Activated naive CD8-positive, alpha-beta T cell treated with anti-CD3 and anti-CD28 coated beads, Interleukin-2, amount 50 U/mL, for 24 hours (primary cell): Measurements from ENCODE around the gene GAGE10.
"Not testable (repeated sequence)": the region's sequence is repeated elsewhere in the genome, so short reads cannot be mapped to it uniquely, and the experiment has no call there.

ENCODE experiments used
- ATAC-seq: fragments of 150-1000 bp; cut with Tn5 transposase; one replicate; pipeline ENCODE4 v1.10.0; 2021
- DNase-seq: peaks from one replicate; pipeline ENCODE4 v3.0.0; 2021
- H3K27ac Mint-ChIP-seq: one replicate; pipeline ENCODE4 v1.8.0; 2021; ENCODE audit warnings: mild to moderate bottlenecking, mixed read lengths
- H3K27me3 Mint-ChIP-seq: one replicate; pipeline ENCODE4 v1.8.0; 2021; ENCODE audit warnings: mixed read lengths
- H3K36me3 Mint-ChIP-seq: one replicate; pipeline ENCODE4 v1.8.0; 2021; ENCODE audit warnings: low read depth, mixed read lengths
- H3K4me1 Mint-ChIP-seq: one replicate; pipeline ENCODE4 v1.8.0; 2021; ENCODE audit warnings: mixed read lengths
- H3K4me3 Mint-ChIP-seq: one replicate; pipeline ENCODE4 v1.8.0; 2021; ENCODE audit warnings: mild to moderate bottlenecking, moderate library complexity, mixed read lengths
- H3K9me3 Mint-ChIP-seq: one replicate; pipeline ENCODE4 v1.8.0; 2021; ENCODE audit warnings: mixed read lengths

GAGE10 gene

GRCh38 chrX:49323735-49324134 lies 20.3 kb downstream of the GAGE10 start:
- DNase-seq, H3K9me3 Mint-ChIP-seq, ATAC-seq, H3K4me3 Mint-ChIP-seq, H3K4me1 Mint-ChIP-seq, H3K36me3 Mint-ChIP-seq, H3K27ac Mint-ChIP-seq, H3K27me3 Mint-ChIP-seq: not testable (repeated sequence)

- not testable (repeated sequence) for ATAC-seq, H3K4me3 Mint-ChIP-seq, H3K9me3 Mint-ChIP-seq, H3K36me3 Mint-ChIP-seq, H3K27ac Mint-ChIP-seq, DNase-seq, H3K4me1 Mint-ChIP-seq, H3K27me3 Mint-ChIP-seq
Measured at GRCh38 chrX:49330421-49330820, 27.0 kb downstream of the GAGE10 start.

GRCh38 chrX:49331282-49331681 lies 27.8 kb downstream of the GAGE10 start, which contains the start of gene GAGE13:
GAGE13 (plus strand) TSS chrX:49331582; CDS start chrX:49332738, 1,156 bp downstream.
- not testable (repeated sequence) for H3K9me3 Mint-ChIP-seq, ATAC-seq, H3K36me3 Mint-ChIP-seq, H3K4me3 Mint-ChIP-seq, H3K27me3 Mint-ChIP-seq, H3K27ac Mint-ChIP-seq, H3K4me1 Mint-ChIP-seq, DNase-seq

DNA sequence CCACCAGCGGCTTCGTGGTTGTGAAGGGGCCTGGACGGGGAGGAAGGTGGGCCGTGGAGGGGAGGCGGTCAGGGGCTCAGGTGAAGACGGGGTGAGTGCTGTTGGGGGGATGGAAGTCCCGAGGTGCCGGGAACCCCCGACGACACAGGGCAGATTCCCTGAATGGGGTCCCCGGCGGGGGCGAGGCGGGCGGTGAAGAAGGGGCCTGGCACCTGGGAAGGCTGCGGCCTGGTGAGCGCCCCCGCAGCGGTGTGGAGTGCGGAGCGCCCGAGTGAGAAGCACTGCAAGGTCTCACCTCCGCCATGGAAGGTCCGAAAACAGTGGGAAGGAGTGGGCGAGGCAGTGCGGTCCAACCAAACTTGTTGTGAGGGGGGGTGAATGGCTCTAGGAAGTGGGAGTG lies 28.4 kb downstream of the GAGE10 start:
- not testable (repeated sequence) for ATAC-seq, H3K27me3 Mint-ChIP-seq, H3K36me3 Mint-ChIP-seq, H3K9me3 Mint-ChIP-seq, H3K4me1 Mint-ChIP-seq, DNase-seq, H3K4me3 Mint-ChIP-seq, H3K27ac Mint-ChIP-seq

- not testable (repeated sequence) for H3K27ac Mint-ChIP-seq, ATAC-seq, H3K4me3 Mint-ChIP-seq, H3K9me3 Mint-ChIP-seq, H3K4me1 Mint-ChIP-seq, H3K27me3 Mint-ChIP-seq, H3K36me3 Mint-ChIP-seq, DNase-seq
Measured at GRCh38 chrX:49341449-49341848, 38.0 kb downstream of the GAGE10 start.

DNA sequence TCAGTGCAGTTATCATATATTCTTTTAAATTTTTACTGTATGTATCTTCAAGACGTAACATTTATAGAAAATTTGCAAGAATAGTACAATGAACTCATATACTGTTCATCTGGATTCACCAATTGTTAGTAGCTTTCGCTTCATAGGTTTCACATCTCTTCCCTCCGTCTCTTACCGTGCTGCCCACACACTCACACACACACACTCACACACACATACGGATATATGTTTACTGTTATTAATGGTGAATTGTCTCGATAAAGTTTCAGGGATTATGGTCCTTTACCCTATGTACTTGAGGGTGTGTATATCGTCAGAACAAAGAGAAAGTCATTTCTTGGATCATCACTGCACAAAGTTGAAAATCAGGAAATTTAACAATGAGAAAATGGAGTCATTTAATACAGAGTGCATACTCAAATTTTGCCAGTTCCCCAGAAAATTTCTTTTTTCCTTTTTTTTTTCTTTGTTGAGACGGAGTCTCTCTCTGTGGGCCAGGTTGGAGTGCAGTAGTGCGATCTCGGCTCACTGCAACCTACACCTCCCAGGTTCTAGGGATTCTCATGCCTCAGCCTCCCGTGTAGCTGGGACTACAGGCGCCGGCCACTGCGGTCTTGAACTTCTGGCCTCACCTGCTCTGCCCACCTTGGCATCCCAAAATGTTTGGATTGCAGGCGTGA lies 41.2 kb downstream of the GAGE10 start:
- not testable (repeated sequence) for H3K36me3 Mint-ChIP-seq, H3K4me1 Mint-ChIP-seq, H3K9me3 Mint-ChIP-seq, H3K27ac Mint-ChIP-seq, H3K27me3 Mint-ChIP-seq, H3K4me3 Mint-ChIP-seq, DNase-seq, ATAC-seq

- not testable (repeated sequence) for H3K27ac Mint-ChIP-seq, DNase-seq, H3K27me3 Mint-ChIP-seq, H3K4me3 Mint-ChIP-seq, H3K4me1 Mint-ChIP-seq, H3K36me3 Mint-ChIP-seq, ATAC-seq, H3K9me3 Mint-ChIP-seq
Measured at GRCh38 chrX:49345402-49345801, 42.0 kb downstream of the GAGE10 start.

GRCh38 chrX:49346150-49346549 lies 42.7 kb downstream of the GAGE10 start:
- peak; percentile 6 for DNase-seq
- H3K27me3 Mint-ChIP-seq, ATAC-seq, H3K4me3 Mint-ChIP-seq, H3K27ac Mint-ChIP-seq, H3K36me3 Mint-ChIP-seq, H3K4me1 Mint-ChIP-seq, H3K9me3 Mint-ChIP-seq: not testable (repeated sequence)
